GM08714 (cell line): Measurements from ENCODE around the gene TLE6.
"Not testable (repeated sequence)": the region's sequence is repeated elsewhere in the genome, so short reads cannot be mapped to it uniquely, and the experiment has no call there.

Source experiments
- H3K4me3 ChIP-seq: fragments of 200-500 bp; sonication (Bioruptor generic); 2 replicates; pipeline ENCODE4 v1.5.1; 2014; ENCODE audit warnings: mild to moderate bottlenecking, low read length, inconsistent platforms
- ZNF274 ChIP-seq: IDR thresholded peaks from 2 replicates; pipeline ENCODE4 v1.6.1; 2012; ENCODE audit warnings: mild to moderate bottlenecking, low read depth, low read length

TLE6 gene

DNA sequence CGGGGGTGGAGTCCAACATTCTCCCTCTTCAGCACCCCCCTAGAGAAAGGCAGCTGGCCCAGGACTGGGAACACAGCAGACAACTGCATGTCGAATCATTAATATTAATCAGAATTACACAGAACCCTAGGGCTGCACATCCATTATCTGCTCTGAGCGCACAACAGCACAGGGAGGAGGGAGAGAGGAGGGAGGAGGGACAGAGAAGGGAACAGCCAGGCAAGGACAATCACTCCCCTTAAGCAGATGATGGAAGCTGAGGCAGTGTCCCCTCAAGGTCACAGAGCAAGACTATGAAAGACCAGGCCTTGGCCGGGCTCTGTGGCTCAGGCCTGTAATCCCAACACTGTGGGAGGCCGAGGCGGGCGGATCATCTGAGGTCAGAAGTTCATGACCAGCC lies 25.7 kb downstream of the TLE6 start:
- TF ChIP-seq ZNF274: no peak
- no peak overlapping the region for H3K4me3 ChIP-seq

DNA sequence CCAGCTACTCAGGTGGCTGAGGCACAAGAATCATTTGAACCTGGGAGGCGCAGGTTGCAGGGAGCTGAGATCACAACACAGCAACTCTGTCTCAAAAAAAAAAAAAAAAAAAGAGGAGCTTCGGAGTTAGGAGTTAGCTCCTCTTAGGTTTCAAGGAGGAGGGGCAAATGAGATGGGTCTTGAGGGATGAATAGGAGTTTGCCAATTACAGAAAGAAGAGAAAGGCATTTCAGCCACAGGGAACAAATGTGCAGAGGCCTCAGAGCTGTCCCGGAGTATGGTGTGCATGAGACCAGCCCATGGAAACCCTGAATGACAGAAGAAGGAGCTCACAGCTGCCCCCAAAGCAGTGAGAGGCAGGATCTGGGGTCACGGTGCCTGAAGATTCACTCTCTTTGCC lies 27.2 kb downstream of the TLE6 start:
- no peak for TF ChIP-seq ZNF274
- H3K4me3 ChIP-seq: no peak overlapping the region

DNA sequence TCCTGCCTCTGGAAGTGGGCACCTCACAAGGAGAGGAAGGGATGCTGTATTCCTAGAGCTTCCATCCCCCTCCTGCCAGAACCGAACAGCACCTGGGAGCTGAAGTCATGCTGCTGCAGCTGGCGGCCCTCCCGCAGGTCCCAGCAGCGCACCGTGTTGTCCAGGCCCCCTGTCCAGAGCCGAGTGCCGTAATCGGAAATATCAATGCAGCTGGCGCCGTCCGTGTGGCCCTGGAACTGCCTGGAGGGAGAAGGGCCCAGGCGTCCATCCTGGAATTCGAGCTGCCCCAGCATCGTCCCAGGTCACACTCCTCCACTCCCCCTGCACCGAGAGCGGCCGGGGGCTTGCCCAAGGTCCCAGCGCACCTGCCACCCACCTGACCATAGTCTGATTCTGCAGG lies 28.0 kb downstream of the TLE6 start:
- no peak for TF ChIP-seq ZNF274
- no peak overlapping the region for H3K4me3 ChIP-seq

DNA sequence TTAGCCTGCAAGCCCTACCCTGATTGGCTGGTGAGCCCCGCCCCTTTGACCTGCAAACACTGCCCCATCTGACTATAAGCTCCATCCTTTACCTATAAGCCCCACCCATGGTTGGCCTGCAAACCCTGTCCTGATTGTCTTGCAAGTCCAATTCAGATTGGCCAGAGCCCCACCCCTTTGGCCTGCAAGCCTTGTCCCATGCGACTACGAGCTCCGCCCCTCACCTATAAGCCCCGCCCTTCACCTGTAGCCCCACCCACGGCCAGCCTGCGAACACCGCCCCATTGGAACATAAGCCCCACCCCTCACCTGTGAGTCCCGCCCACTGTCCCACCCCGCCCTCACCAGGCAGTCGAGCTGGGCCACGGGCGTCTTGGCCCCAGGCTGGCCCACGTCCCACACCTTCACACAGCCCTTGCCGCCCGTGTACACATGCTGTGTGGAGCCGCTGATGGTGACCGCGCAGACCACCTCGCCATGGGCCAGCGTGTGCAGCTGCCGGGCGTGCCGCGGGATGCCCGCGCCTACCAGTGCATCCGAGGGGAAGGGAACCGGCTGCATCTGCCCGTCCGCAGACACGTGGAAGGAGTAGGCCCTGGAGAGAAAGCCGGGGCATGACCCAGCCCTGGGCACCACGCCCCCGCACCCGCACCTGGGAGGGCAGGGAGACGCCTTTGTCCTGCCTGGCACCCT lies 28.9 kb downstream of the TLE6 start:
- H3K4me3 ChIP-seq: no peak overlapping the region
- TF ChIP-seq ZNF274: no peak

DNA sequence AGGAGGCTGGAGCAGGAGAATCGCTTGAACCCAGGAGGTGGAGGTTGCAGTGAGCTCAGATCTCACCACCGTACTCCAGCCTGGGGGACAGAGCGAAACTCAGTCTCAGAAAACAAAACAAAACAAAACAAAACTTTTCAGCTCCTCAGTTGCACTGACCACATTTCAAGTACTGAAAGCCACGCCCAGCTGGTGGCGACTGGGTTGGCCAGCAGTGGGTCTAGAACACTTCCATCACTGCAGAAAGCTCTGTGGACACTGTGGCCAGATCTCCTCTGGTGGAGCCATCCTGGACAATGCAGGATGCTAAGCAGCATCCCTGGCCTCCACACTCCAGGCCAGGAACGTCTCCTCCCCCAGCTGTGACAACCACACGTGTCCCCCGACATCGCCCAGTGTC lies 30.6 kb downstream of the TLE6 start:
- TF ChIP-seq ZNF274: no peak
- H3K4me3 ChIP-seq: no peak overlapping the region

DNA sequence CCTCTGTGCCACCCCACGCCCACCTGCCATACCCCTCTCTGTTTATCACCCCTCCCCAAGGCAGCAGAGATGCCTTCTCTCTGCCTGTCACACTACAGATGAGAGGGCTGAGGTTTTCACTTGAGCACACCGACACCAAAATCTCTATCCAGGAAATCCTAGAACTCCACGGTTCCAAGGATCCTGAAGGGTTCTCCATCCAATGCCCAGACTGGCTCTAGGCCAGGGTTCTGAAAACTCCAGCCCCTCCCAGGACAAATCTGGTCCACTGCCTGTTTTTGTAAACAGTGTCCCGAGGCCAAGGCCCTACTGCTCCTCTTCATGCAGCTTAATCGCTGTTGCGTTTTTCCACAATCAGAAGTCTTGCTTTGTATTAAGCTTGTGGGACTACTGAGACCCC lies 31.6 kb downstream of the TLE6 start:
- no peak for TF ChIP-seq ZNF274
- H3K4me3 ChIP-seq: no peak overlapping the region

DNA sequence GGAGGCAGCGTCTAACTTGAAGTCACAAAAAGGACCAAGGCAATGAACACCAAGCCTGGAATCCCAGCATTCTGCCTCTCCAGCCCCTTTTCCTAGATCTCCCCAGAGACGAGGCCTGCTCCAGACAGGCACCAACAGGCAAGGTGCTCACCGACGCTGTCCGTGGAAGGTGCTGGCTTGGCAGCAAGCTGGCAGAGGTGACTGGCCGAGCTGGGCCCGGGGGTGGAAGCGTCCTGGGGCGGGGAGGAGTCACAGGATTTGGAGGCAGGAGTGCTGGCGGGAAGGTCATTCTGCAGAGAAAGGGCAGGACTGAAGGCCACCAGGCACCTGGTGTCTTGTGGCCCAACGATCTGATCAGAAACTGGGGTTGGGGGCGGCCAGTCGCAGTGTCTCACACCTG lies 33.5 kb downstream of the TLE6 start:
- TF ChIP-seq ZNF274: no peak
- no peak overlapping the region for H3K4me3 ChIP-seq

DNA sequence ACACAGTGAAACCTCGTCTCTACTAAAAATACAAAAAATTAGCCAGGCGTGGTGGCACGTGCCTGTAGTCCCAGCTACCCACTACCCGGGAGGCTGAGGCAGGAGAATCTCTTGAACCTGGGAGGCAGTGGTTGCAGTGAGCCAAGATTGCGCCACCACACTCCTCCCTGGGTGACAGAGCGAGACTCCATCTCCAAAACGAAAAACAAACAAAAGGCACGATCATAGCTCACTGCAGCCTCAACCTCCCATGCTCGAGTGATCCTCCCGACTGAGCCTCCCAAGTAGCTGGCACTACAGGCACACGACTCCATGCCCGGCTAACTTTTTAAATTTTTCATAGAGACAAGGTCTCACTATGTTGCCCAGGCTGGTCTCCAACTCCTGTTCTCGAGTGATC lies 34.7 kb downstream of the TLE6 start:
- not testable (repeated sequence) for H3K4me3 ChIP-seq

DNA sequence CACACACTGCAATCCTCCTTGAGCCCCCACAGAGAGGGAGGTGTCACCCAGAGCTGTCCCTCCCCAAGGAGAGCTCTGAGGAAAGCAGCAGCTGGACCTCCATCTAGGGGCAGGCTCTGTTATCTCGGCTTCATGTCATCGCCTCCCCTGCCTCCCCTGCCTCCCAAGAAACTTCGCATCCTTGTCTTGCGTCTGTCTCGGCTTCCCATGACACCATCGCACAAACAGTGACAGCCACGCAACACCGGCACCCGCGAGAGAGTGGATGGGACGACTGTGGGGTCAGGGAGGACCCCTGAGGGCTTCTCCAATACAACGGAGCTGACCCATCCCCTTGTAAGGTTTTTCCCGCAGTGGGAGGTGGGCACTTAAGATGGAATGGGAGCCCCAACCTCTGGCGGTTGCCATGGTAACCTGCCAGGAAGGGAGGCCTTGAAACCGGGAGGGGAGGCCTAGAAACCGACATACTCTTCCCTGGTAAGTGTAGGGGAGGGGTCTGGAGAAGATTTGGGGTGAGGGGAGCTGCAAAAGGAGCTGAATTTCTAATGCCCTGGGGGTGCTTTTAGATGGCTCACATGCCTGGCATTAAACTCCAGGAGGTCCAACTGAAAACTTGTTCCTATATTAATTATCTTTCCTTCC lies 35.4 kb downstream of the TLE6 start:
- no peak overlapping the region for H3K4me3 ChIP-seq
- no peak for TF ChIP-seq ZNF274

DNA sequence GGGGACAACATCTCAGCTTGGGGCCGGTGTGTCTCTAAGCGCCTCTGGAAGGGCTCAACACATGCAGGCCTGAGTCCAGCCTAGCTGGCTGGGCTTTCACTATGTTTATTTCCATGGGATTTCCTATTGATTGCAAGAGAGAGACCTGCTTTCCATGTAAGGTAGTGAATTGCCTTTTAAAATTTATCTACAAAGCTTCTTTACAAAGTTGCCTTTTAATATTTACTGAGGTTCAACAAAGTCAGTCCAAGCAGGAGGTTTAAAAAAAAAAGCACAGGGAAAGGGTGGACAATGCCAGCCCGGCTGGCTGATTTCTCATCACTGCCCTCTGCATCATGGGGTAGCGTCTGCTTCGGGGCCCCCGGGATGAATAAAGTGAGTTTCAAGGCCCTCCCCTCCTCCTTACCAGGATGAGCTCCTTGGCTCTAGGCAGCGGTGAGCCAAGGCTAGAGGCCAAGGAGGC lies 35.9 kb downstream of the TLE6 start:
- H3K4me3 ChIP-seq: no peak overlapping the region
- no peak for TF ChIP-seq ZNF274

DNA sequence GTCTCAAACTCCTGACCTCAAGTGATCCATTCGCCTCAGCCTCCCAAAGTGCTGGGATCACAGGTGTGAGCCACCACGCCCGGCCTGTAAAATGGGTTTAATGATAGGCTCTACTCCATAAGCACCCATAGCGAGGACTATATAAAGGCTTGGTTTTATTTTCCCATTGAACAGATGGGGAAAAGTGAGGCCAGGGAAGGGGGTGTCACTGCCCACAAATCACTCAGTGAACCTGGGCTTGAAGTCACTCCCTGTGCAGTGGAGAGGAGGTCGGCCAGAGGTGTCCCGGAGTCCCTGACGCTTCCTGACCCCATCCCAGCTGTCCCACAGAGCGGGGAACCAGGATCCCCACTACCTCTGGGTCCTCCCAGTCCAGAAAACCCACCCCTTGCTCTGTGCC lies 36.8 kb downstream of the TLE6 start:
- TF ChIP-seq ZNF274: no peak
- H3K4me3 ChIP-seq: no peak overlapping the region

DNA sequence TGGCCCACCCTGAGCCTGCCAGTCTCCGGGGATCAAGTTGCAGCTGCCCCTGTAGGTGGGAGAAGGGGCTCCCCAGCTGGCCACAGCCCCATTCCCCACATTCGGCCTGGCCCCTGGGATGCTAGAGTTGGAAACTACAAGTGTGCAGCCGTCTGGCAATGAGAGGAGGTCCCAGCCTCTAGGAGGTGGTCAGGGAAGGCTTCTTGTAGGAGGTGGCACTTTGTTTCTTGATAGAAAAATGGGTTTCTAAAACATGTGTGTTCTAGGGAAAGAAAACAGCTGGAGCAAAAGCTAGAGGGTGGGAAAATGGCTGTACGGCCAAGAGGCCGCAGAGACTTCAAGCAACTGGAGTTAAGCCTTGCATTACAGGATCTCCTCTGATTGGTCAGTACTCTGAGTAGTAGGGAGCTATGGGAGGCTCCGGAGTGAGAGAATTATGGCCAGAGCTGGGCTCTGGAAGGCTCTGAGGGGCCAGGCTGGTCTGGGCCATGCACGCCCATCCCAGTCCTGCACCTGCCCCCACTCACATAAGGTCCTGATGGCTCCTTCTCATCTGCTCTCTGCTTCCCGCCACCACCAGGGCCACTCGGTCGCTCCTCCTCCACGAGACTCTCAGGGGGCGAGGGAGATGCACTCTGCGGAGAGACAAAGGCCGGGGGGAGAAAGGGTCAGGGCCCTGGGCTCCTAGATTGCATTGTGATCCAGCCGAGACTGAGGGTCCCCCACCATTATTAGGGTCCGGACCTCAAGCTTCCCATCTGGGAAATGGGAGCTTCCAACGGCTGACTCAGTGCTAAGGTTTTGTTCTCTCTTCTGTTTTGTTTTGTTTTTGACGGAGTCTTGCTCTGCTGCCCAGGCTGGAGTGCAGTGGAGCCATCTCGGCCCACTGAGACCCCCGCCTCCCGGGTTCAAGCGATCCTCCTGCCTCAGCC lies 38.0 kb downstream of the TLE6 start:
- no peak for TF ChIP-seq ZNF274
- H3K4me3 ChIP-seq: no peak overlapping the region

DNA sequence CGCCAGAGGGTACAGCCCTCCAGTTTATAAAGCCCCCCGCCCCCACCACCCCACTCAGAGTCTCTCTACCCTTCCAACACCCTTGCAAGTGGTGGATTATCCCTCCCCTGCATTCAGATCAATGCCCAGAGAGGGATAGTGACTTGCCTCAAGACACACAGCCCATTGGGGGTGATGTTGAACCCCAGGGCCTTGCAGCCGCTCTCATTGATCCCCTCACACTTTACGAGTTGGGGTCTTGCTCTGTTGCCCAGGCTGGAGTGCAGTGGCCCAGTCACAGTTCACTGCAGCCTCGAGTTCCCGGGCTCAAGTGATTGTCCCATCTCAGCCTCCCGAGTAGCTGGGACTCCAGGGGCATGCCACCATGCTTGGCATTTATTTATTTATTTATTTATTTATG lies 40.6 kb downstream of the TLE6 start:
- H3K4me3 ChIP-seq: no peak overlapping the region
- no peak for TF ChIP-seq ZNF274

DNA sequence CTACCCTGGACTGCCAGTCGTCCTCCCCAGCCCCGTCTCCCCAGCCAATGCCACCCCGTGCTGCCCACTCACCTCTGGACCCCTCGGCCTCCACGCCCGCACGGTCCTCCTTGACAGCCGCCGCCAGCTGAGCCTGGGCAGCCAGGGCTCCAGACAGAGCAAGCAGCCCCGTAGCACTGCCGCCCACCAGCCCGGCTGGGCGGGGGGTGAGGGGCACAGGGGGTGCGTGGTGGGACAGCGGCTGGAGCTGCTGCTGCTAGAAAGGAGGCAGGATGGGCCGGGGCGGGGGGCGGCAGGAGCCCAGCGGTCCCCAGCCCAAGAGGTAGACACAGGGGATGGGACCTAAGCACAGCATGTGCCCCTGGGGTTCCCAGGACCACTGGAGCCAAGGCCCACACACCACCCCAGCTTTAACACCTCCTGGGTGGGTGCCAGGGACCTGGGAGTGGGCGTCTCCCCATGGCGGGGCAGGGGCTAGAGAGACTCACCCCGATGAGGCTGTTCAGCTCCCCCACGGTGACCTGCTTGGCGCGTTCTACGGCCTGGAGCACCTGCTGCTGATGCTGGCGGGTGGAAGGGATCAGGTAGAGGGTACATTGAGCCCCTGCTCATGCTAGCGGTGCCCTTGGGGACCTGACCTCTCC lies 42.0 kb downstream of the TLE6 start:
- TF ChIP-seq ZNF274: no peak

DNA sequence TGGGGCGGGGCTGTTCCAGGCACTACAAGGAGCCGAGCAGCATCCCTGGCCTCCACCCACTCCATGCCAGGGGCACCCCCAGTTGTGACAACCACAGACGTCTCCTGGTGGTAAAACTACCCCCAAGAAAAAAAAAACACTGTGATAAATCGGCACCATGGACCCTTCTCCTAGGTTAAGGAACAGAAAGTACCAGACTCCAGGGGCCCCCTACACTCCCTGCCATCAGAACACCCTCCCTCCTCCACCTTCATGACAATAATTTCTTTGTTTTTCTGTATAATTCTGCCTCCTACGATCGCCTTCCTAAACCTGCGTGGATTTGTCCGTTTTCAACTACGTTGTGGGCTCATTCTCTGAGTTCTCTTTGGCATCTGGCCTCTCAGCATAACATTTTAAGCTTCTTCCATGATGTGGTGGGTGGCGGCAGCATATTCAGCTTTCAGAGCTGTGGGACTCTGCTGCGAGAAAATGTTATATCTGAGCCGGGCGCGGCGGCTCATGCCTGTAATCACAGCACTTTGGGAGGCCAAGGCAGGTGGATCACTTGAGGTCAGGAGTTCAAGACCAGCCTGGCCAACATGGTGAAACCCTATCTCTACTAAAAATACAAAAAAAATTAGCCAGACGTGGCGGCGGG lies 43.1 kb downstream of the TLE6 start:
- no peak for TF ChIP-seq ZNF274
- H3K4me3 ChIP-seq: no peak overlapping the region

More for the DNA sequence above, 42.0 kb downstream of the TLE6 start:
- no peak overlapping the region for H3K4me3 ChIP-seq
